OCI-LY7 (cell line): ENCODE measurements around the gene TGFBR2. TPM values are rescaled to one million over a fixed set of nuclear protein-coding genes. Genes with fewer than 3 reads are reported as not detected.

ENCODE experiments used
- BruUV-seq: library from RNA; stranded (reverse); fragments of 400-500 nt; replicated peaks from 2 replicates; lab custom pipeline; 2021; lab: Mats Ljungman, UMichigan
- CTCF ChIA-PET: fragments of 300-600 bp; sonication (Branson Sonifier 250); formaldehyde crosslinking; loops from one replicate; lab custom pipeline; 2022; ENCODE audit warnings: antibody characterized with exemption; ENCODE audit not compliant: unreplicated experiment; lab: Charles Lee
- POLR2A ChIA-PET: fragments of 300-600 bp; sonication (Branson Sonifier 250); formaldehyde crosslinking; loops from one replicate; lab custom pipeline; 2022; ENCODE audit warnings: antibody characterized with exemption; lab: Charles Lee
- DNase-seq: peaks from one replicate; pipeline ENCODE4 v3.0.0-alpha.2; 2015; ENCODE audit warnings: low spot score
- H2AFZ ChIP-seq: fragments of 200-600 bp; sonication (generic), shearing (Covaris generic); 2 replicates; pipeline ENCODE4 v1.6.1; 2014; ENCODE audit warnings: mild to moderate bottlenecking, antibody characterized with exemption, low read length, moderate library complexity
- H3K27ac ChIP-seq: fragments of 200-600 bp; sonication (generic); 2 replicates; pipeline ENCODE4 v1.5.1; 2014; ENCODE audit warnings: mixed run types, low read depth, mild to moderate bottlenecking, moderate library complexity, low read length, inconsistent platforms; ENCODE audit not compliant: poor library complexity, severe bottlenecking
- H3K36me3 ChIP-seq: fragments of 200-600 bp; sonication (generic); 2 replicates; pipeline ENCODE4 v1.6.1; 2014; ENCODE audit warnings: mild to moderate bottlenecking, antibody characterized with exemption, low read length, moderate library complexity, mixed read lengths; ENCODE audit not compliant: insufficient read depth
- H3K4me1 ChIP-seq: fragments of 200-600 bp; sonication (generic); 2 replicates; pipeline ENCODE4 v1.5.1; 2014; ENCODE audit warnings: mild to moderate bottlenecking, low read length; ENCODE audit not compliant: insufficient read depth, poor library complexity, severe bottlenecking
- H3K4me2 ChIP-seq: fragments of 200-600 bp; sonication (generic); 2 replicates; pipeline ENCODE4 v1.6.1; 2014; ENCODE audit warnings: mild to moderate bottlenecking, low read length
- H3K4me3 ChIP-seq: fragments of 200-600 bp; sonication (generic); 2 replicates; pipeline ENCODE4 v1.5.1; 2014; ENCODE audit warnings: mild to moderate bottlenecking, low read depth, low read length; ENCODE audit not compliant: poor library complexity, severe bottlenecking
- H3K79me2 ChIP-seq: fragments of 200-600 bp; sonication (generic); 2 replicates; pipeline ENCODE4 v1.6.1; 2016; ENCODE audit warnings: low read depth, mild to moderate bottlenecking, low read length, moderate library complexity, mixed read lengths; ENCODE audit not compliant: insufficient read depth
- H3K9me2 ChIP-seq: fragments of 200-600 bp; sonication (generic); 2 replicates; pipeline ENCODE4 v1.6.1; 2016; ENCODE audit warnings: mild to moderate bottlenecking, low read length, mixed read lengths; ENCODE audit not compliant: insufficient read depth
- H3K9me3 ChIP-seq: fragments of 200-600 bp; sonication (generic); 2 replicates; pipeline ENCODE4 v1.6.1; 2014; ENCODE audit warnings: mild to moderate bottlenecking, mixed run types, low read length, mixed read lengths
- H4K20me1 ChIP-seq: fragments of 200-600 bp; sonication (generic); 2 replicates; pipeline ENCODE4 v1.6.1; 2014; ENCODE audit warnings: mild to moderate bottlenecking, antibody characterized with exemption, low read length, moderate library complexity, mixed read lengths; ENCODE audit not compliant: insufficient read depth
- CTCF ChIP-seq: fragments of 200-600 bp; sonication (generic); conservative IDR thresholded peaks from 2 replicates; pipeline ENCODE4 v1.5.1; 2014; ENCODE audit warnings: mild to moderate bottlenecking, antibody characterized with exemption, low read length, moderate library complexity, mixed read lengths
- EZH2phosphoT487 ChIP-seq: fragments of 200-600 bp; sonication (generic); IDR thresholded peaks from 2 replicates; pipeline ENCODE4 v1.6.1; 2018; ENCODE audit warnings: low read depth, borderline replicate concordance, mild to moderate bottlenecking, mixed run types, antibody characterized with exemption, low read length, moderate library complexity, mixed read lengths
- intact Hi-C: fragments of 100-400 bp; cut with micrococcal nuclease; formaldehyde crosslinking; loops from one replicate; pipeline ENCODE4 v1.10.0; 2022; ENCODE audit not compliant: unreplicated experiment
- total RNA-seq, 2 experiments: library from RNA; depleted of rRNA in 1 of 2; stranded (reverse); fragments of >200 nt in 1 of 2; shearing (Covaris generic) in 1 of 2; gene quantifications; 2 replicates each; pipeline ENCODE4 v1.2.3, GENCODE V29; 2014 to 2022

TGFBR2 gene
- total RNA-seq, 2 experiments from 2014 or later = 25.2 to 28.1 TPM

DNA sequence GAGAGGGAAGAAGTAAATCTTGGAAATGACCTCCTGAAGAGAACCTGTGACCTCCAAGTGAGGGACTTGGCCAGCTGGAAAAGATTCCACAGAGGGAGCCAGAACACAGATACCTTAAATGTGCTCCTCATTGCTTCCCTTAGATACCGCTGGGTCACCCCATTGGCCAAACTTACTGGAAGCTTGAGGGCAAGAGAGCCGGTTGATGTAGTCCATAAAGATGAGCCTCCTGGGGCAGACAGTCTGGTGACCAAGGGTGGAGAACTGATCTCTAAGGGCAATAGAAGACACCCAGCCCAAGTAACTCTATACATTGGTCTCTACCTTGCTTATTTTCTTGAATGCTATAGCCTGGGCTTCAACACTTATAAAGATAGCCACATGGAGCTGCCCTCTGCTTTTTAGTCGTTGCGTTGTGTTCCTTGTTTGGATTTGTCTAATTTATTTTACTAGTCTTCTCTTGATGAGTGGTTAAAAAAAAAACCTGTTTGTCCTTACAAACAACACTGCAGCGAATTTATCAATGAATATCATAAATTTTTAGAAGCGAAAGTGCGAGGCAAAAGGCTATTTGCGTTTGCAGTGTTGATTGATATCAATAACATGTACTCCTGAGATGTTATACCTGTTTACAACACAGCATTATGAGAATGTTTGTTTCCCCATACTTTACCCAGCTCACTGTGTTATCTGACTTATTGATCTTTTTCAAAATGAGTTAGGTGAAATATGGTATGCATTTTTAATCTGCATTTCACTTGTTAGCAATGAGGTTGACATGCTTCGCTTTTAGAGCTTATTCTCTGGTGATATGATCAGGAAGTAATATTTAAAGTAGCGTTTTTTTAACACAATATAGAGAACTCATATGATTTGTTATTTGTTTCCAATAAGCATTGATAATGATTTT lies 31.2 kb downstream of the TGFBR2 start:
- BruUV-seq = no TSS peak
- Histone ChIP-seq H3K4me2 (peak overlapping the region; percentile 72), H3K4me3 (peak overlapping the region; percentile 30), H3K4me1 (peaks cover 100% of the 10 kb centered on the region), H3K79me2 (peaks cover 96% of the 10 kb centered on the region), H3K36me3 (peaks cover 7% of the 10 kb centered on the region), H3K9me3 (no peaks in the 10 kb centered on the region), H3K9me2 (no peaks in the 10 kb centered on the region), H2AFZ (no peak overlapping the region; the same call in 1 of the 2 replicates), H3K27ac (peak overlapping the region; percentile 81), H4K20me1 (no peaks in the 10 kb centered on the region)
- intact Hi-C loops = no loop called here
- POLR2A ChIA-PET = interaction anchor here (0.8 to 7.2 kb wide), 8 partner anchors 9 to 35 kb away, joined by 3 to 45 read pairs (median 4); partner anchors contain the start of gene TGFBR2
- DNase-seq = no peak
- CTCF ChIA-PET = interaction anchor here (1.0 kb wide), 1 partner anchor 31 kb away, joined by 5 read pairs; the partner anchor contains the start of gene TGFBR2
- TF ChIP-seq EZH2phosphoT487 (no peak), CTCF (no peak)

DNA sequence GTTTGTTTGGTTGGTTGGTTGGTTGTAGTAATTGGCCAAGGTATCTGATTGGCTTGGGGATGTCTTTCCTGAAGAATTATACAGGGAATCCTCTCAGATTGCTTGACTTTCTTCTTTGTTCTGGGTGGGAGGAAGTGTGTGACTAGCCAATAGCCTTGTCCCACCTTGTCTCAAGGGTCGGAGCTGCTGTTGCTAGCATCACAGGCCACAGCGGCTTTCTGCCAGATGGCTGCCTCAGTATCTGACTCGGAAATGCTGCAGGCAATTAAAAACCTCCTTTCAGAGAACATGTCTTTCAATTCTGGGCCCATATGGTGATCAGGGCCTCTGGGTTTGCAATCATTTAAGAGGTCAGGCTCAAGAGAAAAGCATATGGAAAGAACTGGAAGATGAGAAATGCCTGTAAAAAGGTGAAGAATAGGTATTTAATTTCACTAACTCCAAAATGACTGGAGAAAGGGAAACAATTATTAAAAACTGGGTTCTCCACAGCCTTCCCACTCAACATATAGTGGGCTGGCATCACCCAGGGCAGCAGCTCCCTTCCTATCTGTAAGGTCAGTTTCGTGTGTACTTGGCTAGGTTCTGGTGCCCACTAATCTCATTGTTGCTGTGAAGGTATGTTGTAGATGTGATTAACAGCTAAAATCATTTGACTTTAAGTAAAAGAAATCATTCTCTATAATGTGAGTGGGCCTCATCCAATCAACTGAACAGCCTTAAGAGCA lies 32.4 kb downstream of the TGFBR2 start:
- peaks cover 95% of the 10 kb centered on the region for H3K79me2 ChIP-seq
- no peaks in the 10 kb centered on the region for H3K36me3 ChIP-seq
- BruUV-seq = no TSS peak
- ChIA-PET POLR2A (interaction anchor here (0.6 to 7.2 kb wide), 13 partner anchors 10 to 1300 kb away, joined by 3 to 45 read pairs (median 3); partner anchors contain the start of gene TGFBR2), CTCF (interaction anchor here (1.3 kb wide), 1 partner anchor 16 kb away, joined by 3 read pairs; no protein-coding TSS in a partner anchor)
- H3K4me1 ChIP-seq = peaks cover 100% of the 10 kb centered on the region
- peak overlapping the region; percentile 32 for H3K4me3 ChIP-seq
- peak overlapping the region; percentile 81 for H3K27ac ChIP-seq
- H3K9me3 ChIP-seq = no peaks in the 10 kb centered on the region
- no peaks in the 10 kb centered on the region for H4K20me1 ChIP-seq
- H3K9me2 ChIP-seq = no peaks in the 10 kb centered on the region
- intact Hi-C loops = no loop called here
- H3K4me2 ChIP-seq = peak overlapping the region; percentile 72
- TF ChIP-seq CTCF (no peak), EZH2phosphoT487 (no peak)
- no peak overlapping the region; the same call in 1 of the 2 replicates for H2AFZ ChIP-seq
- DNase-seq = peak; percentile 81
